ENCODE data around the gene ASL.
"Not testable (repeated sequence)": the region's sequence is repeated elsewhere in the genome, so short reads cannot be mapped to it uniquely, and the experiment has no call there.

ASL gene

DNA sequence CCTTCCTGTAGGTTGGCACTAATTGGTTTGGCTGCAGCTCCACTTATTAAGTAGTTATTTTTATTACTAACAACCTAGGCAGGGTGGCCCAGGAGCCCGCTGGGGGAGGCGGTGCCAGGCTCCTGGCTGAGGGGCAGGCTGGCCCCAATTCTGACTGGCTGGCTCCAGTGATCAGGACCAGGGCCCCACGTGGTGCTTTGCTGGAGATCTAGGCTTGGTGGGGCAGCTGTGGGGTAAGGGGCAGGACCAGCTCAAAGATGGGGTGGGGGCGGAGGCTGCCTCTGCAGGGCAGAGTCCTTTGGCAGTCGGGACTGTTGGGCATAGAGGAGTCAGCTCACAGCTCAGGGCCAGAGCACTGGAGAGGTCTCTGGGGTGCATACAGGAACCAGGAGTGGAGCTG lies 2.4 kb downstream of the ASL start:
- Histone ChIP-seq H3K36me3 (ENCODE audit: insufficient read depth, low read length) (no peaks in the 10 kb centered on the region), H3K9me3 (ENCODE audit: low read length) (no peaks in the 10 kb centered on the region), H3K4me1 (ENCODE audit: insufficient read depth, low read length) (peaks cover 11% of the 10 kb centered on the region), H3K27me3 (ENCODE audit: control insufficient read depth in 1 of 2, insufficient read depth in 2 of 2, low read length in 2 of 2) (no peaks in the 10 kb centered on the region), H3K27ac (ENCODE audit: low read depth, low read length) (no peak overlapping the region), H3K9ac (ENCODE audit: low read length) (no peak overlapping the region), H3K4me3 (ENCODE audit: low read depth in 1 of 2, low read length in 2 of 2) (no peak overlapping the region)

GRCh38 chr7:66082083-66082482 lies 6.5 kb downstream of the ASL start:
- no peak overlapping the region for H3K27ac ChIP-seq (ENCODE audit: low read depth, low read length)
- no peaks in the 10 kb centered on the region for H3K27me3 ChIP-seq (ENCODE audit: control insufficient read depth in 1 of 2, insufficient read depth in 2 of 2, low read length in 2 of 2)
- no peaks in the 10 kb centered on the region for H3K36me3 ChIP-seq (ENCODE audit: insufficient read depth, low read length)
- H3K9me3 ChIP-seq (ENCODE audit: low read length): no peaks in the 10 kb centered on the region
- H3K4me1 ChIP-seq (ENCODE audit: insufficient read depth, low read length): no peaks in the 10 kb centered on the region
- H3K4me3 ChIP-seq (ENCODE audit: low read depth in 1 of 2, low read length in 2 of 2): no peak overlapping the region
- H3K9ac ChIP-seq (ENCODE audit: low read length): no peak overlapping the region

- Histone ChIP-seq H3K9ac (ENCODE audit: low read length) (no peak overlapping the region), H3K27me3 (ENCODE audit: control insufficient read depth in 1 of 2, insufficient read depth in 2 of 2, low read length in 2 of 2) (no peaks in the 10 kb centered on the region), H3K9me3 (ENCODE audit: low read length) (no peaks in the 10 kb centered on the region), H3K36me3 (ENCODE audit: insufficient read depth, low read length) (no peaks in the 10 kb centered on the region), H3K4me3 (ENCODE audit: low read depth in 1 of 2, low read length in 2 of 2) (no peak overlapping the region), H3K27ac (ENCODE audit: low read depth, low read length) (no peak overlapping the region), H3K4me1 (ENCODE audit: insufficient read depth, low read length) (no peaks in the 10 kb centered on the region)
Observed at GRCh38 chr7:66082886-66083415, 7.3 kb downstream of the ASL start.

- H3K4me1 ChIP-seq (ENCODE audit: insufficient read depth, low read length): no peaks in the 10 kb centered on the region
- no peaks in the 10 kb centered on the region for H3K36me3 ChIP-seq (ENCODE audit: insufficient read depth, low read length)
- H3K27ac ChIP-seq (ENCODE audit: low read depth, low read length): no peak overlapping the region
- no peak overlapping the region for H3K9ac ChIP-seq (ENCODE audit: low read length)
- H3K4me3 ChIP-seq (ENCODE audit: low read depth in 1 of 2, low read length in 2 of 2): no peak overlapping the region
- H3K9me3 ChIP-seq (ENCODE audit: low read length): no peaks in the 10 kb centered on the region
- H3K27me3 ChIP-seq (ENCODE audit: control insufficient read depth in 1 of 2, insufficient read depth in 2 of 2, low read length in 2 of 2): no peaks in the 10 kb centered on the region
Observed at GRCh38 chr7:66083677-66084076, 8.1 kb downstream of the ASL start.

GRCh38 chr7:66088861-66089838 lies 13.5 kb downstream of the ASL start:
- Histone ChIP-seq H3K36me3 (ENCODE audit: insufficient read depth, low read length) (no peaks in the 10 kb centered on the region), H3K27ac (ENCODE audit: low read depth, low read length) (no peak overlapping the region), H3K9me3 (ENCODE audit: low read length) (no peaks in the 10 kb centered on the region), H3K4me3 (ENCODE audit: low read depth in 1 of 2, low read length in 2 of 2) (no peak overlapping the region), H3K27me3 (ENCODE audit: control insufficient read depth in 1 of 2, insufficient read depth in 2 of 2, low read length in 2 of 2) (no peaks in the 10 kb centered on the region), H3K4me1 (ENCODE audit: insufficient read depth, low read length) (no peaks in the 10 kb centered on the region), H3K9ac (ENCODE audit: low read length) (no peak overlapping the region)

- Histone ChIP-seq H3K4me3 (ENCODE audit: low read depth in 1 of 2, low read length in 2 of 2) (no peak overlapping the region), H3K4me1 (ENCODE audit: insufficient read depth, low read length) (no peaks in the 10 kb centered on the region), H3K9ac (ENCODE audit: low read length) (no peak overlapping the region), H3K27me3 (ENCODE audit: control insufficient read depth in 1 of 2, insufficient read depth in 2 of 2, low read length in 2 of 2) (no peaks in the 10 kb centered on the region), H3K9me3 (ENCODE audit: low read length) (no peaks in the 10 kb centered on the region), H3K36me3 (ENCODE audit: insufficient read depth, low read length) (no peaks in the 10 kb centered on the region), H3K27ac (ENCODE audit: low read depth, low read length) (no peak overlapping the region)
Observed at GRCh38 chr7:66092654-66093053, 17.0 kb downstream of the ASL start.

DNA sequence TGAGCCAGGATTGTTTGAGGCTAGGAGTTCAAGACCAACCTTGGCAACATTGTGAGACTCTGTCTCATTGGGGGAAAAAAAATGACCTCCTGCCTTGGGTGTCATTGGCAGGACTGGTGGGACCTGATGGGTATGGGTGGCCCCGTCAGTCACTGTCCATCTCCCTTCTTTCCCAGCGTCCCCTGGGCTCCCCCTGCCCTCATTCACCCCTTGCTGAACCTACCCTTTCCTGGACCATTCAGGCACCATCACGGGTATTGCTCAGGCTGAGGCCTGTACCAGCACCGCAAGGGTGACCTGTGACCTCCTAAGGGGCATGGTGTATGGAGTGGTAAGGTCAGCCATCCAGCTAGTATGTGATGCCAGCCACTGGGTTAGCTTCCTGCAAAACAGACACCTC lies 19.4 kb downstream of the ASL start:
- no peaks in the 10 kb centered on the region for H3K36me3 ChIP-seq (ENCODE audit: insufficient read depth, low read length)
- no peaks in the 10 kb centered on the region for H3K4me1 ChIP-seq (ENCODE audit: insufficient read depth, low read length)
- H3K27me3 ChIP-seq (ENCODE audit: control insufficient read depth in 1 of 2, insufficient read depth in 2 of 2, low read length in 2 of 2): no peaks in the 10 kb centered on the region
- H3K4me3 ChIP-seq (ENCODE audit: low read depth in 1 of 2, low read length in 2 of 2): no peak overlapping the region
- no peaks in the 10 kb centered on the region for H3K9me3 ChIP-seq (ENCODE audit: low read length)
- no peak overlapping the region for H3K27ac ChIP-seq (ENCODE audit: low read depth, low read length)
- no peak overlapping the region for H3K9ac ChIP-seq (ENCODE audit: low read length)

DNA sequence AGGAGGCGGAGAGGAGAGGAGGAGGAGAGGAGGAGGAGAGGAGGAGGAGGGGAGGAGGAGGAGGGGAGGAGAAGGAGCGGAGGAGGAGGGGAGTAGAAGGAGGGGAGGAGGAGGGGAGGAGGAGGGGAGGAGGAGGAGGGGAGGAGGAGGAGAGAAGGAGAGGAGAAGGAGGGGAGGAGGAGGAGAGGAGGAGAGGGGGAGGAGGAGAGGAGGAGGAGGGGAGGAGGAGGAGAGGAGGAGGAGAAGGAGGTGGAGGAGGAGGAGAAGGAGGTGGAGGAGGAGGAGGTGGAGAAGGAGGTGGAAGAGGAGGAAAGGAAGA lies 23.6 kb downstream of the ASL start:
- Histone ChIP-seq H3K4me3 (ENCODE audit: low read depth in 1 of 2, low read length in 2 of 2) (peak overlapping the region in 1 of 2 donors; percentile 59), H3K27ac (ENCODE audit: low read depth, low read length) (no peak overlapping the region), H3K9ac (ENCODE audit: low read length) (no peak overlapping the region), H3K4me1 (ENCODE audit: insufficient read depth, low read length) (no peaks in the 10 kb centered on the region), H3K36me3 (ENCODE audit: insufficient read depth, low read length) (no peaks in the 10 kb centered on the region), H3K27me3 (ENCODE audit: control insufficient read depth in 1 of 2, insufficient read depth in 2 of 2, low read length in 2 of 2) (no peaks in the 10 kb centered on the region), H3K9me3 (ENCODE audit: low read length) (no peaks in the 10 kb centered on the region)

- Histone ChIP-seq H3K9ac (ENCODE audit: low read length) (peak overlapping the region; percentile 65), H3K4me1 (ENCODE audit: insufficient read depth, low read length) (no peaks in the 10 kb centered on the region)
Observed at GRCh38 chr7:66099551-66100407, 24.2 kb downstream of the ASL start.

GRCh38 chr7:66100408-66101050 lies 24.9 kb downstream of the ASL start:
- Histone ChIP-seq H3K9ac (ENCODE audit: low read length) (peak overlapping the region; percentile 65), H3K9me3 (ENCODE audit: low read length) (no peaks in the 10 kb centered on the region), H3K27me3 (ENCODE audit: control insufficient read depth in 1 of 2, insufficient read depth in 2 of 2, low read length in 2 of 2) (no peaks in the 10 kb centered on the region), H3K27ac (ENCODE audit: low read depth, low read length) (peak overlapping the region; percentile 49), H3K4me3 (ENCODE audit: low read depth in 1 of 2, low read length in 2 of 2) (peak overlapping the region; percentile 26 to 59), H3K36me3 (ENCODE audit: insufficient read depth, low read length) (no peaks in the 10 kb centered on the region), H3K4me1 (ENCODE audit: insufficient read depth, low read length) (no peaks in the 10 kb centered on the region)

More at GRCh38 chr7:66099551-66100407, 24.2 kb downstream of the ASL start:
- H3K36me3 ChIP-seq (ENCODE audit: insufficient read depth, low read length): no peaks in the 10 kb centered on the region
- no peaks in the 10 kb centered on the region for H3K27me3 ChIP-seq (ENCODE audit: control insufficient read depth in 1 of 2, insufficient read depth in 2 of 2, low read length in 2 of 2)
- peak overlapping the region; percentile 66 for H3K27ac ChIP-seq (ENCODE audit: low read depth, low read length)
- H3K4me3 ChIP-seq (ENCODE audit: low read depth in 1 of 2, low read length in 2 of 2): peak overlapping the region; percentile 26 to 59
- H3K9me3 ChIP-seq (ENCODE audit: low read length): no peaks in the 10 kb centered on the region

- not testable (repeated sequence) for H3K9ac ChIP-seq (ENCODE audit: low read length); H3K4me3 ChIP-seq (ENCODE audit: low read depth in 1 of 2, low read length in 2 of 2); H3K27ac ChIP-seq (ENCODE audit: low read depth, low read length); H3K27me3 ChIP-seq (ENCODE audit: control insufficient read depth in 1 of 2, insufficient read depth in 2 of 2, low read length in 2 of 2); H3K9me3 ChIP-seq (ENCODE audit: low read length); H3K4me1 ChIP-seq (ENCODE audit: insufficient read depth, low read length); H3K36me3 ChIP-seq (ENCODE audit: insufficient read depth, low read length)
Observed at GRCh38 chr7:66102168-66102567, 26.5 kb downstream of the ASL start.
